Caco-2 (cell line): ENCODE results near the gene TMPRSS11F. TPM values are rescaled to one million over a fixed set of nuclear protein-coding genes. Genes with fewer than 3 reads are reported as not detected.

Experiments
- BruUV-seq: library from RNA; stranded (reverse); fragments of 400-500 nt; replicated peaks from 2 replicates; lab custom pipeline; 2021; lab: Mats Ljungman, UMichigan
- CTCF ChIA-PET: fragments of 300-600 bp; sonication (Branson Sonifier 250); formaldehyde crosslinking; loops from one replicate; lab custom pipeline; 2022; ENCODE audit warnings: antibody characterized with exemption; lab: Charles Lee
- POLR2A ChIA-PET: fragments of 300-600 bp; sonication (Branson Sonifier 250); formaldehyde crosslinking; loops from one replicate; lab custom pipeline; 2022; ENCODE audit warnings: antibody characterized with exemption; lab: Charles Lee
- DNase-seq, 2 experiments: peaks; one replicate each; pipeline versions ENCODE4 v3.0.0 to v3.0.0-alpha.2; 2020 to 2022
- H3K27me3 ChIP-seq: replicated peaks from 2 replicates; pipeline ENCODE4 v1.6.0; 2011; ENCODE audit warnings: low read length; ENCODE audit not compliant: control insufficient read depth, insufficient read depth
- H3K36me3 ChIP-seq: 2 replicates; pipeline ENCODE4 v1.5.1; 2011; ENCODE audit warnings: low read length; ENCODE audit not compliant: control insufficient read depth, insufficient read depth
- H3K4me1 ChIP-seq: fragments of 250-450 bp; sonication (Bioruptor Pico); 2 replicates; pipeline ENCODE4 v1.5.1; 2020; ENCODE audit warnings: mild to moderate bottlenecking
- H3K4me3 ChIP-seq: 2 replicates; pipeline ENCODE4 v1.5.1; 2011; ENCODE audit warnings: low read depth, mild to moderate bottlenecking, control low read depth, low read length
- H3K9me3 ChIP-seq: fragments of 250-450 bp; sonication (Bioruptor Pico); 2 replicates; pipeline ENCODE4 v1.5.1; 2020; ENCODE audit warnings: mild to moderate bottlenecking, moderate library complexity
- H3K27ac Mint-ChIP-seq: one replicate; pipeline ENCODE4 v1.8.0; 2022; ENCODE audit warnings: mixed read lengths; ENCODE audit not compliant: unreplicated experiment
- H3K27me3 Mint-ChIP-seq: one replicate; pipeline ENCODE4 v1.8.0; 2022; ENCODE audit warnings: mixed read lengths; ENCODE audit not compliant: insufficient read depth, unreplicated experiment
- H3K36me3 Mint-ChIP-seq: one replicate; pipeline ENCODE4 v1.8.0; 2022; ENCODE audit warnings: mild to moderate bottlenecking, mixed read lengths; ENCODE audit not compliant: insufficient read depth, unreplicated experiment
- H3K4me1 Mint-ChIP-seq: one replicate; pipeline ENCODE4 v1.8.0; 2022; ENCODE audit warnings: low read depth, mixed read lengths; ENCODE audit not compliant: unreplicated experiment
- H3K4me3 Mint-ChIP-seq: one replicate; pipeline ENCODE4 v1.8.0; 2022; ENCODE audit warnings: mild to moderate bottlenecking, moderate library complexity, mixed read lengths; ENCODE audit not compliant: unreplicated experiment
- H3K9me3 Mint-ChIP-seq: one replicate; pipeline ENCODE4 v1.8.0; 2022; ENCODE audit warnings: mixed read lengths; ENCODE audit not compliant: unreplicated experiment
- CTCF ChIP-seq, 2 experiments: fragments of 200-600 bp in 1 of 2; IDR thresholded peaks; 1 replicate in 1 of 2; 2 replicates in 1 of 2; pipeline versions ENCODE4 v1.5.1 to v1.8.0; 2011 to 2022; ENCODE audit warnings: antibody characterized with exemption in 1 of 2, control low read depth in 1 of 2, inconsistent platforms in 1 of 2, low read depth in 1 of 2, low read length in 1 of 2, mild to moderate bottlenecking in 1 of 2, moderate library complexity in 1 of 2; ENCODE audit not compliant: insufficient read depth in 1 of 2, severe bottlenecking in 1 of 2, unreplicated experiment in 1 of 2
- intact Hi-C: fragments of 100-400 bp; cut with micrococcal nuclease; formaldehyde crosslinking; loops from one replicate; pipeline ENCODE4 v1.10.0; 2022; ENCODE audit not compliant: unreplicated experiment
- total RNA-seq: library from RNA; stranded (reverse); gene quantifications from 2 replicates; pipeline ENCODE4 v1.2.3, GENCODE V29; 2022

TMPRSS11F gene
- total RNA-seq, 1 experiment from 2014 or later, result not detected

- Histone ChIP-seq H3K4me1 (0 out of 2 replicates have a peak, but pooled peaks cover 4% of the 10 kb centered on the region), H3K4me3 (no peak overlapping the region), H3K27me3 (no peaks in the 10 kb centered on the region), H3K36me3 (no peaks in the 10 kb centered on the region), H3K9me3 (no peaks in the 10 kb centered on the region)
- H3K9me3 Mint-ChIP-seq, result peaks cover 23% of the 10 kb centered on the region
- no peak overlapping the region for H3K4me3 Mint-ChIP-seq
- ChIA-PET POLR2A (no interaction called here), CTCF (no interaction called here)
- H3K36me3 Mint-ChIP-seq, result no peaks in the 10 kb centered on the region
- BruUV-seq, result no TSS peak
- H3K27me3 Mint-ChIP-seq, result no peaks in the 10 kb centered on the region
- no peak for DNase-seq
- no peak for TF ChIP-seq CTCF (IDR thresholded peaks at IDR 0.05; ENCODE audit: insufficient read depth in 1 of 2, low read depth in 1 of 2, low read length in 1 of 2, severe bottlenecking in 1 of 2, unreplicated experiment in 1 of 2)
- intact Hi-C loops, result no loop called here
- H3K4me1 Mint-ChIP-seq, result no peaks in the 10 kb centered on the region
- H3K27ac Mint-ChIP-seq, result no peak overlapping the region
Observed at GRCh38 chr4:68145261-68145660, 15.6 kb upstream of the TMPRSS11F start.

- H3K27ac Mint-ChIP-seq, result no peak overlapping the region
- intact Hi-C loops, result no loop called here
- no peak for TF ChIP-seq CTCF (IDR thresholded peaks at IDR 0.05; ENCODE audit: insufficient read depth in 1 of 2, low read depth in 1 of 2, low read length in 1 of 2, severe bottlenecking in 1 of 2, unreplicated experiment in 1 of 2)
Observed at GRCh38 chr4:68141852-68142251, 12.2 kb upstream of the TMPRSS11F start.

GRCh38 chr4:68132342-68132741, 2.7 kb upstream of the TMPRSS11F start:
- Histone ChIP-seq H3K27me3 (no peaks in the 10 kb centered on the region), H3K4me1 (0 out of 2 replicates have a peak, but pooled peaks cover 5% of the 10 kb centered on the region), H3K4me3 (no peak overlapping the region), H3K36me3 (no peaks in the 10 kb centered on the region), H3K9me3 (no peaks in the 10 kb centered on the region)
- CTCF ChIA-PET, result no interaction called here
- Mint-ChIP-seq H3K9me3 (no peaks in the 10 kb centered on the region), H3K27ac (no peak overlapping the region), H3K27me3 (no peaks in the 10 kb centered on the region), H3K4me1 (peaks cover 10% of the 10 kb centered on the region), H3K36me3 (no peaks in the 10 kb centered on the region), H3K4me3 (no peak overlapping the region)
- intact Hi-C loops, result no loop called here
- TF ChIP-seq CTCF (IDR thresholded peaks at IDR 0.05; ENCODE audit: insufficient read depth in 1 of 2, low read depth in 1 of 2, low read length in 1 of 2, severe bottlenecking in 1 of 2, unreplicated experiment in 1 of 2), result no peak
- no TSS peak for BruUV-seq
- no peak for DNase-seq
- POLR2A ChIA-PET, result no interaction called here

More at GRCh38 chr4:68141852-68142251, 12.2 kb upstream of the TMPRSS11F start:
- Histone ChIP-seq H3K36me3 (no peaks in the 10 kb centered on the region), H3K4me3 (no peak overlapping the region), H3K9me3 (no peaks in the 10 kb centered on the region), H3K4me1 (0 out of 2 replicates have a peak, but pooled peaks cover 4% of the 10 kb centered on the region), H3K27me3 (no peaks in the 10 kb centered on the region)
- peaks cover 12% of the 10 kb centered on the region for H3K9me3 Mint-ChIP-seq
- no peak for DNase-seq
- H3K36me3 Mint-ChIP-seq, result no peaks in the 10 kb centered on the region
- H3K4me3 Mint-ChIP-seq, result no peak overlapping the region
- BruUV-seq, result no TSS peak
- ChIA-PET POLR2A (no interaction called here), CTCF (no interaction called here)
- no peaks in the 10 kb centered on the region for H3K4me1 Mint-ChIP-seq
- H3K27me3 Mint-ChIP-seq, result no peaks in the 10 kb centered on the region
